IPS-11a (cell line): ENCODE measurements around the gene EPHA10.
"Not testable (repeated sequence)": the region's sequence is repeated elsewhere in the genome, so short reads cannot be mapped to it uniquely, and the experiment has no call there.

Experiments used
- H3K4me3 ChIP-seq: one replicate; pipeline ENCODE4 v1.5.1; 2013; ENCODE audit warnings: low read depth, low read length, control low read depth

EPHA10 gene

GRCh38 chr1:37717631-37718030, 47.3 kb downstream of the EPHA10 start:
- H3K4me3 ChIP-seq, result no peak overlapping the region

- H3K4me3 ChIP-seq, result no peak overlapping the region
Observed at GRCh38 chr1:37716321-37716720, 48.6 kb downstream of the EPHA10 start.

DNA sequence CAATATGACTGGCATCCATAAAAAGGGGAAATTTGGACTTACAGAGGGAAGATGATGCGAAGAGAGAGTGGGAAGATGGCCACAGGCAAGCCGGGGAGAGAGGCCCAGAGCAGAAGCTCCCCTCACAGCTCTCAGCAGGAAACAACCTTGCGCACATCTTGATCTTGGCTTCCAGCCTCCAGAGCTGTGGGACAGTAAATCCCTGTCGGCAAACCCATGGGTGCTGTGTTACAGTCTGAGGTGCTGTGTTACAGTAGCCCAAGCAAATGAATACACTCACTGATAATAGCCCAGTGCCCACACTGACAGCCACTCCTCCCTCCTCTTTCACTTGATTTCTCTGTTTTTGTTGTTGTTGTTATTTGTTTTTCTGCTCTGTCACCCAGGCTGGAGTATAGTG, 50.2 kb downstream of the EPHA10 start:
- no peak overlapping the region for H3K4me3 ChIP-seq

GRCh38 chr1:37714226-37714625, 50.7 kb downstream of the EPHA10 start:
- no peak overlapping the region for H3K4me3 ChIP-seq

DNA sequence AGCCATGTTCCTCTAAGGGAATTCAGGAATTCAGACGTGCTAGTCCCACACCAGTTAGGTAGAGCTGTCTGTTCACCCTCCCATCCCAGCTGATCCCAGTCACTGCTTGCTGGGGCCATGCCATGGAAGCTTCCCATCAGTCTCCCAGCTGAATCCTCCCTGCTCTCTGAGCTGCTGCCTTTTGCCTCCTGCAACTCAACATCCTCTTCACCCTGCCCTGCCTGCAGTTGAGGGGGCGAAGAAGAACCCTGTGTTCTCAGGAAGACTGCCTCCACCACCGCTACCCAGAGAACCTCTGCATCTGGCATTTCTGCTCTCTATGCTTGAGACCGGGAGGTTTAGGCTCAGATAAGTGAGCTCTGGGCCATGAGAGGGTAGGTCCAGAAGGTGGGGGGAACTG, 56.4 kb downstream of the EPHA10 start:
- no peak overlapping the region for H3K4me3 ChIP-seq

DNA sequence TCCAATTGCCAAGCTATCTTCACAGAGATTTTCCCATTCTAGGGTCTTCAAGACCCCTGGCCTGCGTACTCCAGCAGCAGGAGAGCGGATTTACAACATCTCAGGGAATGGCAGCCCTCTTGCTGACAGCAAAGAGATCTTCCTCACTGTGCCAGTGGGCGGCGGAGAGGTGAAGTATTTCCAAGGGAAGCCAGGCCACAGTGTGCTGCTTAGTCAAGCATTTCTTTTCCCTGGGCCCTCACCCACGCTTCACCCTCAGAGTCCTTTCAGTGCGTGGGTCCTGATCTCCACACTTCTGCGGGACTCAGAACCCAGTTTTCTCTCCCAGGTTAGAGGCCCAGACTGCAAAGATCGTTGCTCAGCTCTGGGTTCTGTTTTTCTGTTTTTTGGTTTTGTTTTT, 59.5 kb downstream of the EPHA10 start:
- no peak overlapping the region for H3K4me3 ChIP-seq

GRCh38 chr1:37704966-37705365, 60.0 kb downstream of the EPHA10 start:
- H3K4me3 ChIP-seq, result no peak overlapping the region

DNA sequence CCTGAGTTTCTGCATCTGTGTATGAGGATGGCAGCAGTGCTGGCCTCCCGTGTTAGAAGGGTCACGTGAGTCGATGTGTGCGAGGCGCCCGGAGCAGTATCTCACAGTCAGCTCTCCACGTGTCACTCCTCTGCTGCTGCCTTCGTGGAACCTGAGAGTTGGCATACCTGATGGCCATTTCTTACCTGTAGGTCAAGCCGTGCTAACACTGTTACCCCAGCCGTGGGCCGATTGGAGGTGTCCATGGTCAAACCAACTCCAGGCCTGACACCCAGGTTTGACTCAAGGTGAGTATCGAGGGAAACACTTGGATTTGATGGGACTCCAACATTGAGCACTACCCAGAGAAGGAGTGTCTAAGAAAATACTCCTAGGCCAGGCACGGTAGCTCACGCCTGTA, 61.9 kb downstream of the EPHA10 start:
- no peak overlapping the region for H3K4me3 ChIP-seq

DNA sequence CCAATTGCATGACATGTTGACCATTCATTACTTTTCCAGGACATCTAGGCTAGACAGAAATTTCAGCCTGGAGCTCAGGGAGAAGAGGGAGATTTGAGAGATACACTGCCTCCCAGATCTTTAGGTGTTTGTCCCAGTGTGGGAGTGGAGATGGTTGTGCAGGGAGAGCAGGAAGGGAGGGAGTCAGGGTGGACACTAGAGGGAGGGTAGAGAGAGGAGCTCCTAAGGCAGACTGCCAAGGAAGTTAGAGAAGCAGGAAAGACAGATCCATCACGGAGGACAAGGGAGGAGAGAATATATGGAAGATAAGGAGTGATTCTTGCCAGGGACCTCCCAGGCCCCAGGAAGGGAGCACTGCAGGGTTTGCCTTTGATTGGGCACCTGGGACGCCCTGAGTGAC, 63.9 kb downstream of the EPHA10 start:
- no peak overlapping the region for H3K4me3 ChIP-seq

- no peak overlapping the region for H3K4me3 ChIP-seq
Observed at GRCh38 chr1:37699147-37699546, 65.8 kb downstream of the EPHA10 start.

GRCh38 chr1:37697737-37698136, 67.2 kb downstream of the EPHA10 start:
- H3K4me3 ChIP-seq, result no peak overlapping the region

GRCh38 chr1:37697090-37697489, 67.8 kb downstream of the EPHA10 start:
- no peak overlapping the region for H3K4me3 ChIP-seq

DNA sequence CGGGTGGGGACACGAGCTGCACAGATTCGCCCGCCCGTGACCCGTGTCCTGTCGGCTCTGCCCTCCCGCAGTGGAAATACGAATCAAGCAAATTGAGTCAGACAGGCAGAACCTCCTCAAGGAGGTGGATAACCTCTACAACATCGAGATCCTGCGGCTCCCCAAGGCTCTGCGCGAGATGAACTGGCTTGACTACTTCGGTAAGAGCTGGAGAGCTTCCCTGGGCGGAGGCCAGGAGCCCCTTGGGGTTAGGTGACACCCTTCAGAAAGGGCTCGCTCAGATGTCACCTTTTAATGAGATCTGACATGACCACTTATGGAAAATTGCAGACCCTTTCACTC, 72.1 kb downstream of the EPHA10 start:
- H3K4me3 ChIP-seq, result peak overlapping the region; percentile 89

DNA sequence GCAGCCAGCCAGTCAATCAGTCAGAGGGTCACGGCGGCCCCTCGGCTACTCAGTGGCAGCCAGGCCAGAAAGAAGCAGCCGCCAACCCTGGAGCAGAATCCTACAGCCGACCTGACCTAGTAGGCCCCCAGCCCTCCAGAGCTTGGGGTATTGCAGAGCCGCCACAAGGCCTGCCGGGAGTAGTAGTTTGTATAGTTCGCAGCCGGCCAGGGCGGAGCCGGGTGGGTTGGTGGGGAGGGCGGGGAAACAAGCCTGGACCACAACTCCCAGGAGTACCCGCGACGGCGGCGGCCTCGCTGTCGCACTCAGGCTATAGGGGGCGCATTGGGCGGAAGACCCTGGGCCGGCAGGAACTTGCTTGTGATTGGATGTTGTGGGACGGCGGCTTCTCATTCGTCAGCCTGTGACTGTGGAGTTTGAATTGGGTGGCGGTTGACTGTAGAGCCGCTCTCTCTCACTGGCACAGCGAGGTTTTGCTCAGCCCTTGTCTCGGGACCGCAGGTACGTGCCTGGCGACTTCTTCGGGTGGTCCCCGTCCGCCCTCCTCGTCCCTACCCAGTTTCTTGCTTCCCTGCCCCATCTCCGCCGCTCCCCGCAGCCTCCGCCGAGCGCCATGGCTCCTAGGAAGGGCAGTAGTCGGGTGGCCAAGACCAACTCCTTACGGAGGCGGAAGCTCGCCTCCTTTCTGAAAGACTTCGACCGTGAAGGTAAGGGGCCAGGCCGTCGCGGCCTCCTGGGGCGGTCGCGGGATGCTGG, 72.7 kb downstream of the EPHA10 start, which contains the start of gene CDCA8:
TSS of gene CDCA8 (plus strand) at position 439 of the 756 bp plus-strand sequence. CDS start at position 614, 175 bp downstream.
- peak within 1 kb of the TSS; percentile 89 for H3K4me3 ChIP-seq

GRCh38 chr1:37691497-37692077, 73.3 kb downstream of the EPHA10 start:
- peak overlapping the region; percentile 64 for H3K4me3 ChIP-seq

DNA sequence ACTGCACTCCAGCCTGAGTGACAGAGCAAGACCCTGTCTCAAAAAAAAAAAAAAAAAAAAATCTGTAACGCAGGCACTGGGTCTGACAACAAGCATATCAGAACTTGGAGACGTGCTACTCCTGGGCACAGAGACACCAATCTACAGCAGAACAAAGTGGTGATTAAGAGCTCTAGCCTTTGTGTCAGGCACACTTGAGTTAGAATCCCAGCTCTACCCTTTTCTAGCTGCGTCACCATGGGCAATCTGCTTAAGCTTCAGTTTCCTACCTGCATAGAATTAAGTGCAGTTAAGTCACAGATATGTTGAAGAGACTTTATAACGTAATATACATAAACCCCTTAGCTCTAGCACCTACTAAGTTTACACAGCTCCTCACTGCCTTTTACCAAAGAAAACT, 76.0 kb downstream of the EPHA10 start:
- no peak overlapping the region for H3K4me3 ChIP-seq

GRCh38 chr1:37687764-37688163, 77.2 kb downstream of the EPHA10 start:
- H3K4me3 ChIP-seq, result not testable (repeated sequence)

- no peak overlapping the region for H3K4me3 ChIP-seq
Observed at GRCh38 chr1:37685722-37686121, 79.2 kb downstream of the EPHA10 start.

DNA sequence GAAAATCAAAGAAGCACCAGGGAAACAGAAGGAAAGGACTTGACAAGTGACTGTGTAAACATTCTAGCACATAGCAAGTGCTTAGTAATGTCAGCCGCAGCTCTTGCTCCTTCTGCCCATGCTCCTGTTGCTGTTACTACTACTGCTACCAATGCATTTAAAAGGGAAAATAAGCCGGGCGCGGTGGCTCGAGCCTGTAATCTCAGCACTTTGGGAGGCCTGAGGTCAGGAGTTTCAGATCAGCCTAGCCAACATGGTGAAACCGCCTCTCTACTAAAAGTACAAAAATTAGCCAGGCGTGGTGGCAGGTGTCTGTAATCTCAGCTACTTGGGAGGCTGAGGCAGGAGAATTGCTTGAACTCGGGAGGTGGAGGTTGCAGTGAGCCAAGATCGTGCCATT, 80.7 kb downstream of the EPHA10 start:
- not testable (repeated sequence) for H3K4me3 ChIP-seq

- no peak overlapping the region for H3K4me3 ChIP-seq
Observed at GRCh38 chr1:37682334-37682987, 82.5 kb downstream of the EPHA10 start.

DNA sequence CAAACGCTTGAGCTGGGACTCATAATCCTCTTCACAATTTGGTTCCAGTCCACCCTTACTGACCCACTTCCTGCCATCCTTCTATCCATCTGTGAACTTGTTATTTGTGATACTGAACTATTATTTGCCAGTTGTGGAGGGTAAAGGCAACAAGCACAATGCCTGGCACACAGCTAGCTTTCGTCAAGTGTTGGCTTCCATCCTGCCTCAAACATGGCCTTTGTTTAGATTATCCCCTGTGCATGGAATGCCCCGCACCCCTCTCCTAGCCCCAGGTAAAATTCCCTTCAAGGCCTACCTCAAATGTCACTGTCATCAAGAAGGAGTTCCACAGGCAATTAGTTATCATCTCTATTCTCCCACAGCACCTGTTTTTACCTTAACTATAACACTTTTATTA, 84.0 kb downstream of the EPHA10 start:
- no peak overlapping the region for H3K4me3 ChIP-seq

GRCh38 chr1:37677808-37678207, 87.1 kb downstream of the EPHA10 start:
- H3K4me3 ChIP-seq, result no peak overlapping the region
